ENCODE data around the gene NUP35. TPM values are rescaled to one million over a fixed set of nuclear protein-coding genes. Genes with fewer than 3 reads are reported as not detected.
"Not testable (repeated sequence)": the region's sequence is repeated elsewhere in the genome, so short reads cannot be mapped to it uniquely, and the experiment has no call there.

The NUP35 gene
- total RNA-seq, 1 experiment from 2014 or later = 33.4 TPM

GRCh38 chr2:183166210-183166609, 42.0 kb downstream of the NUP35 start:
- Histone ChIP-seq H3K79me2 (ENCODE audit: insufficient read depth, low read length) (peaks cover 44% of the 10 kb centered on the region), H3K9me2 (ENCODE audit: insufficient read depth) (no peaks in the 10 kb centered on the region), H3K9me3 (ENCODE audit: control insufficient read depth in 1 of 2, insufficient read depth in 1 of 2, low read depth in 1 of 2, low read length in 2 of 2) (no peaks in the 10 kb centered on the region), H3K27ac (ENCODE audit: low read depth, low read length) (no peak overlapping the region), H2AFZ (ENCODE audit: low read depth, low read length, poor library complexity, severe bottlenecking) (no peak overlapping the region), H3K27me3 (ENCODE audit: insufficient read depth, low read length) (no peaks in the 10 kb centered on the region), H3K4me2 (ENCODE audit: low read length) (no peak overlapping the region), H4K20me1 (ENCODE audit: insufficient read depth) (no peaks in the 10 kb centered on the region; the same call in 1 of the 2 replicates), H3K9ac (ENCODE audit: low read length) (no peak overlapping the region), H3K4me1 (ENCODE audit: control insufficient read depth in 1 of 2, insufficient read depth in 2 of 2, low read length in 2 of 2) (peaks cover 0 to 16% of the 10 kb centered on the region in 2 experiments; a peak in 2 of 4 replicates), H3K4me3 (replicated peaks in 1 of 2; ENCODE audit: low read depth in 1 of 2, low read length in 2 of 2) (no peak overlapping the region), H3K36me3 (ENCODE audit: control insufficient read depth in 1 of 2, insufficient read depth in 2 of 2, low read length in 2 of 2) (peaks cover 12 to 23% of the 10 kb centered on the region in 2 experiments)
- ChIA-PET CTCF (no interaction called here), POLR2A (no interaction called here), RAD21 (ENCODE audit: low non-redundant PET in 1 of 2, low total read pairs in 2 of 2, uncharacterized antibody in 2 of 2, unreplicated experiment in 2 of 2) (no interaction called here)
- ATAC-seq (no peak), DNase-seq (ENCODE audit: low read depth, low spot score) (no peak)
- TF ChIP-seq TCF7L2 (IDR thresholded peaks at IDR 0.05; ENCODE audit: borderline replicate concordance, extremely low read depth, insufficient read depth, insufficient read length) = no peak
- intact Hi-C loops (cut with micrococcal nuclease) = no loop called here
- no TSS peak for BruUV-seq (replicated peaks)

DNA sequence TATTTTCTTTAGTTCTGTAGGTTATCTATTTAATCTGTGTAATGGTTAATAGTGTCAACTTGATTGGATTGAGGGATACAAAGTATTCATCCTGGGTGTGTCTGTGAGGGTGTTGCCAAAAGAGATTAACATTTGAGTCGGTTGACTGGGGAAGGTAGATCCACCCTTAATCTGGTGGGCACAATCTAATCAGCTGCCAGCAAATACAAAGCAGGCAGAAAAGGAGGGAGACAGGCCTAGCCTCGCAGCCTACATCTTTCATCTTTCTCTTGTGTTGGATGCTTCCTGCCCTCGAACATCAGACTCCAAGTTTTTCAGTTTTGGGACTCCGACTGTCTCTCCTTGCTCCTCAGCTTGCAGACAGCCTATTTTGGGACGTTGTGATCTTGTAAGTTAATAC, 42.7 kb downstream of the NUP35 start:
- H4K20me1 ChIP-seq (ENCODE audit: insufficient read depth); BruUV-seq (replicated peaks); H3K4me3 ChIP-seq (replicated peaks in 1 of 2; ENCODE audit: low read depth in 1 of 2, low read length in 2 of 2); H3K9me3 ChIP-seq (ENCODE audit: control insufficient read depth in 1 of 2, insufficient read depth in 1 of 2, low read depth in 1 of 2, low read length in 2 of 2); intact Hi-C loops (cut with micrococcal nuclease); H2AFZ ChIP-seq (ENCODE audit: low read depth, low read length, poor library complexity, severe bottlenecking); H3K27me3 ChIP-seq (ENCODE audit: insufficient read depth, low read length); RAD21 ChIA-PET (ENCODE audit: low non-redundant PET in 1 of 2, low total read pairs in 2 of 2, uncharacterized antibody in 2 of 2, unreplicated experiment in 2 of 2); H3K4me2 ChIP-seq (ENCODE audit: low read length); ATAC-seq; CTCF ChIA-PET; POLR2A ChIA-PET; H3K9me2 ChIP-seq (ENCODE audit: insufficient read depth); H3K9ac ChIP-seq (ENCODE audit: low read length); DNase-seq (ENCODE audit: low read depth, low spot score); H3K27ac ChIP-seq (ENCODE audit: low read depth, low read length): not testable (repeated sequence)
- Histone ChIP-seq H3K79me2 (ENCODE audit: insufficient read depth, low read length) (peaks cover 51% of the 10 kb centered on the region), H3K36me3 (ENCODE audit: control insufficient read depth in 1 of 2, insufficient read depth in 2 of 2, low read length in 2 of 2) (peaks cover 8 to 23% of the 10 kb centered on the region in 2 experiments), H3K4me1 (ENCODE audit: control insufficient read depth in 1 of 2, insufficient read depth in 2 of 2, low read length in 2 of 2) (peaks cover 0 to 12% of the 10 kb centered on the region in 2 experiments; a peak in 2 of 4 replicates)
